ENCODE results near the gene IMMP2L. TPM values are rescaled to one million over a fixed set of nuclear protein-coding genes. Genes with fewer than 3 reads are reported as not detected.

The IMMP2L gene
- total RNA-seq, 2 donors from 2014 or later = 13.1 to 22.7 TPM

DNA sequence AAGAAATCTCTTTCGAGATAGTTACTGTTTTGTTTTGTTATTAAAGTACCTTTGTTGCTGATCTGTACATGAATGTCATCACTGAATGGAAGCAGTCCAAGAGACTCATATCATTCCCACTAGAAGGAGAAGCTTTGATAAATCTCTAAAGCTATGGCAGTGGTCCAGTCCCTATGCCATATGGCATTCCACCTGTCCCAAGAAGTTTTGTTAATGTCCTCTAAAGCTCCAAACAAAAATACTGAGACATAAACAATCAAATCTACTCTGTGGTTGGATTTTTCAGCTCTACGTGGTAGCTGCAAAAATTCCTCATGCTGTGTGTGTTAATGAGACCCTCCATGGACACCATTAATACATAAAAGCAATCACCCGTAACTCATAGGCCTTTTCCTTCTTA lies 377.3 kb downstream of the IMMP2L start:
- H3K9me3 ChIP-seq = no peaks in the 10 kb centered on the region
- no peak overlapping the region for H3K4me3 ChIP-seq
- no peaks in the 10 kb centered on the region for H3K36me3 ChIP-seq
- TF ChIP-seq, protein P1, sequence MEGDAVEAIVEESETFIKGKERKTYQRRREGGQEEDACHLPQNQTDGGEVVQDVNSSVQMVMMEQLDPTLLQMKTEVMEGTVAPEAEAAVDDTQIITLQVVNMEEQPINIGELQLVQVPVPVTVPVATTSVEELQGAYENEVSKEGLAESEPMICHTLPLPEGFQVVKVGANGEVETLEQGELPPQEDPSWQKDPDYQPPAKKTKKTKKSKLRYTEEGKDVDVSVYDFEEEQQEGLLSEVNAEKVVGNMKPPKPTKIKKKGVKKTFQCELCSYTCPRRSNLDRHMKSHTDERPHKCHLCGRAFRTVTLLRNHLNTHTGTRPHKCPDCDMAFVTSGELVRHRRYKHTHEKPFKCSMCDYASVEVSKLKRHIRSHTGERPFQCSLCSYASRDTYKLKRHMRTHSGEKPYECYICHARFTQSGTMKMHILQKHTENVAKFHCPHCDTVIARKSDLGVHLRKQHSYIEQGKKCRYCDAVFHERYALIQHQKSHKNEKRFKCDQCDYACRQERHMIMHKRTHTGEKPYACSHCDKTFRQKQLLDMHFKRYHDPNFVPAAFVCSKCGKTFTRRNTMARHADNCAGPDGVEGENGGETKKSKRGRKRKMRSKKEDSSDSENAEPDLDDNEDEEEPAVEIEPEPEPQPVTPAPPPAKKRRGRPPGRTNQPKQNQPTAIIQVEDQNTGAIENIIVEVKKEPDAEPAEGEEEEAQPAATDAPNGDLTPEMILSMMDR (IDR thresholded peaks at IDR 0.05) = no peak
- H3K27ac ChIP-seq = no peak overlapping the region
- H3K4me1 ChIP-seq (ENCODE audit: control insufficient read depth in 1 of 2, low read depth in 2 of 2) = no peaks in the 10 kb centered on the region
- ATAC-seq (ENCODE audit: insufficient number of reproducible peaks, low FRiP score, low read depth) (no peak), DNase-seq (ENCODE audit: low spot score) (no peak)
- no peaks in the 10 kb centered on the region for H3K27me3 ChIP-seq (replicated peaks; ENCODE audit: insufficient read depth)

DNA sequence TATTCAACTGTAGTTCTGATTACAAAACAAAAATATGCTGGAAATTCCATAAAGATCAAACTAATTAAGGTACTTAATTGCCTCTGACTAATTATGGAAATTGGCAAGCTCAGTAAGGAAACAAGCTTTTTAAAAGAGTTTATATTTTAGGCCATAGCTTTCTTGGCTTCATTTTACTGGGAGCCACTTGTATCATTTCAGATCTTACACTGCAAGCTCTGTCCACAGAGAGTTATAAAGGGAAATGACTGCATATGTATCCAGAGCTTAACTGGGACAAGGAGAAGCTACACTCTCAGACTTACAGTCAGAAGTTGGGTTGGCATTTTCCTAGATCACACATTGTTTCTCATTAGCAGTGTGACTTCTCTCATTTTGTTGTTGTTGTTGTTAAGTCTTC lies 379.0 kb downstream of the IMMP2L start:
- Histone ChIP-seq H3K9me3 (no peaks in the 10 kb centered on the region), H3K27me3 (replicated peaks; ENCODE audit: insufficient read depth) (no peaks in the 10 kb centered on the region), H3K4me1 (ENCODE audit: control insufficient read depth in 1 of 2, low read depth in 2 of 2) (no peaks in the 10 kb centered on the region), H3K36me3 (no peaks in the 10 kb centered on the region), H3K27ac (no peak overlapping the region), H3K4me3 (no peak overlapping the region)
- DNase-seq (ENCODE audit: low spot score) (no peak), ATAC-seq (ENCODE audit: insufficient number of reproducible peaks, low FRiP score, low read depth) (no peak)
- TF ChIP-seq, protein P1 (IDR thresholded peaks at IDR 0.05) = no peak

DNA sequence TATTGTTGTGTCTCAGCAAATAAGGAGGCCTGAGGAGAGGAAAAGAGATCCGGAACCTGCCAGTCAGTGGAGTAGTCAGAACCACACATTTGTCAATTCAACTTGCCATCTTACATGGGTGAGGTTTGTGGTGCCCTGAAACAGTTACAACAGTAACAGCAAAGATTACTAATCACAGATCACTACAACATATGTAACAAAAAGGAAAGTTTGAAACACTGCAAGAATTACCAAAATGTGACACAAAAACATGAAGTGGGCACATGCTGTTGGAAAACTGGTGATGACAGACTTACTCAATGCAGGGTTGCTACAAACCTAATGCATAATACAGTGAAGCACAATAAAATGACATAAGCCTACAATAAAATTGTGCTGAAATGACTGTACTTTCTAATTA lies 382.0 kb downstream of the IMMP2L start:
- Histone ChIP-seq H3K27ac (no peak overlapping the region), H3K9me3 (no peaks in the 10 kb centered on the region), H3K36me3 (no peaks in the 10 kb centered on the region), H3K4me1 (ENCODE audit: control insufficient read depth in 1 of 2, low read depth in 2 of 2) (no peaks in the 10 kb centered on the region), H3K27me3 (replicated peaks; ENCODE audit: insufficient read depth) (no peaks in the 10 kb centered on the region), H3K4me3 (no peak overlapping the region)
- ATAC-seq (ENCODE audit: insufficient number of reproducible peaks, low FRiP score, low read depth) (no peak), DNase-seq (ENCODE audit: low spot score) (no peak)
- TF ChIP-seq, protein P1 (IDR thresholded peaks at IDR 0.05) = no peak

DNA sequence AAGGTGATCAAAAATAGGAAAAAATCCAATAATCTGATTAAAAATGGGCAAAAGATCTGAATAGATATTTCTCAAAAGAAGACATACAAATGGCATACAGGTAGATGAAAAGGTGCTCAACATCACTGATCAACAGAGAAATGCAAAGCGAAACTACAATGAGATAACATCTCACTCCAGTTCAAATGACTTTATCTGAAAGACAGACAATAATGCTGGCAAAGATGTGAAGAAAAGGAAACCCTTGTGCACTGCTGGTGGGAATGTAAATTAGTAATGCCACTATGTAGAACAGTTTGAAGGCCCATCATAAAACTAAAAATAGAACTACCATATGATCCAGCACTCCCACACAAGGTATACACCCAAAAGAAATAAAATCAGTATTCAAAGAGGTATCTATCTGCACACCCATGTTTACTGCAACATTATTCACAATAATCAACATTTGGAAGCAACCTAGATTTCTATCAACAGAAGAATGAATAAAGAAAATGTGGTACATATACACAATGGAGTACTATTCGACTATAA lies 386.3 kb downstream of the IMMP2L start:
- TF ChIP-seq, protein P1 (IDR thresholded peaks at IDR 0.05) = no peak
- H3K4me3 ChIP-seq = no peak overlapping the region
- no peak overlapping the region for H3K27ac ChIP-seq
- H3K9me3 ChIP-seq = no peaks in the 10 kb centered on the region
- DNase-seq (ENCODE audit: low spot score) (no peak), ATAC-seq (ENCODE audit: insufficient number of reproducible peaks, low FRiP score, low read depth) (no peak)
- H3K36me3 ChIP-seq = no peaks in the 10 kb centered on the region
- H3K4me1 ChIP-seq (ENCODE audit: control insufficient read depth in 1 of 2, low read depth in 2 of 2) = no peaks in the 10 kb centered on the region
- H3K27me3 ChIP-seq (replicated peaks; ENCODE audit: insufficient read depth) = no peaks in the 10 kb centered on the region

DNA sequence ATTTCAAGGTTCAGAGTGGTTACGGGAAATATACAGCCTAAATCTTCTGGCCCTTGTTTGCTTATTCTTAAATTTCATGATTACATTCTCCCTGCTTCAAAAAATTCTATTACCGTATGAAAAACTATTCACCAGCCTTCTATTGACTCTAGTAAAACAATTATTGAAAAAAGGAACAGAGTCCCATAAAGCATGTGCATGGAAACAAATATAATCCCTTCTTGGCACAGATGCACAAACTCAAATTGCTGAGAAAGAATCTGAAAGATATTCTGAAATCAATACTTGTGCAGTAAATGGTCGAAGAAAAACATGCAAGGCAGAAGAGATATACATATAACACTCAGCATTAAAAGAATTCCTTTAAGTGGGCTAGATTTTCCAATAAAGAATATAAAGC lies 387.8 kb downstream of the IMMP2L start:
- DNase-seq (ENCODE audit: low spot score) = no peak
- H3K4me3 ChIP-seq = no peak overlapping the region
- no peak overlapping the region for H3K27ac ChIP-seq
- no peaks in the 10 kb centered on the region for H3K9me3 ChIP-seq
- no peaks in the 10 kb centered on the region for H3K4me1 ChIP-seq (ENCODE audit: control insufficient read depth in 1 of 2, low read depth in 2 of 2)
- no peaks in the 10 kb centered on the region for H3K36me3 ChIP-seq
- TF ChIP-seq, protein P1 (IDR thresholded peaks at IDR 0.05) = no peak
- H3K27me3 ChIP-seq (replicated peaks; ENCODE audit: insufficient read depth) = no peaks in the 10 kb centered on the region
- no peak for ATAC-seq (ENCODE audit: insufficient number of reproducible peaks, low FRiP score, low read depth)

Measured in thoracic aorta (tissue), 2 donors.